22Rv1 (cell line): ENCODE data around the gene STYK1.
"Not testable (repeated sequence)": the region's sequence is repeated elsewhere in the genome, so short reads cannot be mapped to it uniquely, and the experiment has no call there.

Experiments
- H3K27ac ChIP-seq: fragments of 450-650 bp; 2 replicates; pipeline ENCODE4 v1.5.1; 2017
- ZFX ChIP-seq: fragments of 450-650 bp; IDR thresholded peaks from 2 replicates; pipeline ENCODE4 v1.6.1; 2017; ENCODE audit warnings: antibody characterized with exemption, borderline replicate concordance
- TF ChIP-seq, protein P1 (sequence below): fragments of 450-650 bp; IDR thresholded peaks from 2 replicates; pipeline ENCODE4 v1.5.1; 2017; ENCODE audit warnings: mild to moderate bottlenecking

STYK1 gene

DNA sequence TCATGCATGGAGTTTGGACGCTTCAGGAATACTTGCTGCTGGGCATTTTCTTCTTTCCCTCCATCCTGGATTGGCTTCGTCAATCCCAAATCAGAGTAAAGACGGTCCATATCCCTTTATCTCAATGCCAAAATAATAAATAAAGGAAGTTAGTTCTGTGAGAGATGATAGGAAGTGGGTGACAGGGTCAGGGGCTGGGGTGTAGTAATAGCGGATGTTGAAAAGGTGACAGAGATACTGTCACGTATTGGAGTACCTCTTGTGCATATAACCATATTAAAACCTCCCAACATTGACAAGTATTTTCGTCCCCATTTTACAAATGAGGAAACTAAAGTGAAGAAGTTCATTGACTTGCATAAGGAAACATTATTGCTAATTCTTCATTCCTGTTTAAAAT is 72.9 kb downstream of the STYK1 start:
- H3K27ac ChIP-seq: no peak overlapping the region
- TF ChIP-seq, protein P1, sequence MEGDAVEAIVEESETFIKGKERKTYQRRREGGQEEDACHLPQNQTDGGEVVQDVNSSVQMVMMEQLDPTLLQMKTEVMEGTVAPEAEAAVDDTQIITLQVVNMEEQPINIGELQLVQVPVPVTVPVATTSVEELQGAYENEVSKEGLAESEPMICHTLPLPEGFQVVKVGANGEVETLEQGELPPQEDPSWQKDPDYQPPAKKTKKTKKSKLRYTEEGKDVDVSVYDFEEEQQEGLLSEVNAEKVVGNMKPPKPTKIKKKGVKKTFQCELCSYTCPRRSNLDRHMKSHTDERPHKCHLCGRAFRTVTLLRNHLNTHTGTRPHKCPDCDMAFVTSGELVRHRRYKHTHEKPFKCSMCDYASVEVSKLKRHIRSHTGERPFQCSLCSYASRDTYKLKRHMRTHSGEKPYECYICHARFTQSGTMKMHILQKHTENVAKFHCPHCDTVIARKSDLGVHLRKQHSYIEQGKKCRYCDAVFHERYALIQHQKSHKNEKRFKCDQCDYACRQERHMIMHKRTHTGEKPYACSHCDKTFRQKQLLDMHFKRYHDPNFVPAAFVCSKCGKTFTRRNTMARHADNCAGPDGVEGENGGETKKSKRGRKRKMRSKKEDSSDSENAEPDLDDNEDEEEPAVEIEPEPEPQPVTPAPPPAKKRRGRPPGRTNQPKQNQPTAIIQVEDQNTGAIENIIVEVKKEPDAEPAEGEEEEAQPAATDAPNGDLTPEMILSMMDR: no peak
- no peak for TF ChIP-seq ZFX

DNA sequence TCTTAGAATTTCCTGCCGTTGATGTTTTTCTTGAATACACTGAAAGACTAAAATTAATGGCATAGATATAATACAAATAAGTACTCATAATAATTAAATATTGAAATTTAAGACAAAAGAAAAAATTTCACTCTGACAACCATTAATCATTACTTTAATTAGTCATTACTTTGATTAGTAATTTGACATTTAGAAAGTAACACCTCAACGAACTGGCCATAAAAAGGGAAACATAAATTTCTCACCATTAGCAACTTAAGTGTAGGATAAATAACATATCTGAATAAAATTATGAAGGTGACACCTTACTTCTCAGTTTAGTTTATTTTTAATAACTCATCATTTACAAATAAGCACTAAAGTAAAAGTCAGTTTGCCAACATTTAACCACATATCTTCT is 78.0 kb downstream of the STYK1 start:
- no peak overlapping the region for H3K27ac ChIP-seq
- TF ChIP-seq ZFX: no peak
- TF ChIP-seq, protein P1: no peak

DNA sequence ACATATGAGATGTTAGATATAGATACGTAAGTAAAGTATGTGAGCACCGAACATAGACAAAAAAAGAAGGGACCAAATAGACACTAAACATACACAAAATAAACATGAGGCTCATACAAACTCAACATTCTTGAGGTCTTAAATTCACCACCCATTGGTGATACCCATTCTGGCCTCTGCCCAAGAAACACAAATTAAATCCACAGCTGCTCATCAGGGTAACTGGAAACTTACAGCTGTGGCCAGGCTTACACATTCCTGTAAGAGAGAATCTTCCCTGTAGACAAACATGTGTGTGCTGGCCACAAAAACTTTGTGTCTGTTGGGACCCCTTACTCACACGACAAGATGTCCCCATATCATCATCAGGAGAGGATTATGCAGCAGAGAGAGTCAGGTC is 82.9 kb downstream of the STYK1 start:
- TF ChIP-seq ZFX: no peak
- TF ChIP-seq, protein P1: no peak

DNA sequence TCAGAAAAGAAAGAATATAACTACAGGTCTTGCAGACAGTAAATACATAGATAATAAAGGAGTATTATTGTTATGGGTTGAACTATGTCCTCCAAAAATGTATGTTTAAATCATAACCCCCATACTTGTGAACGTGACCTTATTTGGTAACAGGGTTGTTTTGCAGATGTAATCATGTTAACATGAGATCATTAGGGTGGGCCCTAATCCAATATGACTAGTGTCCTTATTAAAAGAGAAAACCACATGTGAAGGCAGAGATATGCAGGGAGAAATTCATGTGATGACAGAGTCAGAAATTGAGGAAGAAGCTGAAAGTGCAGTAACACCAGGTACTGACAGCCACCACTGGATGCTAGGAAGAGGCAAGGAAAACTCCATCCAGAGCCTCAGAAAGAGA is 89.4 kb downstream of the STYK1 start:
- no peak for TF ChIP-seq ZFX
- TF ChIP-seq, protein P1: no peak
- H3K27ac ChIP-seq: no peak overlapping the region

More for the DNA sequence above, 82.9 kb downstream of the STYK1 start:
- H3K27ac ChIP-seq: no peak overlapping the region

DNA sequence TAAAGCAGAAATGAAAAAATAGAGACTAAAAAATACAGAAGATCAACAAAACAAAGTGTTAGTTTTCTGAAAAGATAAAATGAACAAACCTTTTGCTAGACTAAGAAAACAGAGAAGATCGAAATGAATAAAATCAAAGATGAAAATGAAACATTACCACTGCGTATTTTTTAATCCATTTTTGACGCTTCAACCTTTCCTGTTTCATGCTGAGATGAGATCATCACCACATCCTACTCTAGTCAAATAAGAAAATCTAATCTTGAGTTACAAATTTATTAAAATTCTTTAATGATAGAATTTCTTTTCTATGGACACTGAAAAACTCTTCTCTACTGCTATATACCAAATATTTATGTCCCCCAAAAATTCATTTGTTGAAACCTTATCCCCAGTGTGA is 91.1 kb downstream of the STYK1 start:
- no peak for TF ChIP-seq ZFX
- TF ChIP-seq, protein P1: no peak
- H3K27ac ChIP-seq: no peak overlapping the region

DNA sequence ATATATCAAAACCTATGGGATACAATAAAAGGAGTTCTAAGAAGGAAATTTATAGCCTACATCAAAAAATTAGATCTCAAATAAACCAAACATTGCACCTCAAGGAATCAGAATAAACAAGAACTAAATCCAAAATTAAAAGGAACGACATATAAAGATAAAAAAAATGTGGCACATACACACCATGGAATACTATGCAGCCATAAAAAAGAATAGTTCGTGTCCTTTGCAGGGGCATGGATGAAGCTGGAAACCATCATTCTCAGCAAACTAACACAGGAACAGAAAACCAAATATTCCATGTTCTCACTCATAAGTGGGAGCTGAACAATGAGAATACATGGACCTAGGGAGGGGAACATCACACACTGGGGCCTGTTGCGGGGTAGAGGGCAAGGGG is 91.7 kb downstream of the STYK1 start:
- H3K27ac ChIP-seq: not testable (repeated sequence)

DNA sequence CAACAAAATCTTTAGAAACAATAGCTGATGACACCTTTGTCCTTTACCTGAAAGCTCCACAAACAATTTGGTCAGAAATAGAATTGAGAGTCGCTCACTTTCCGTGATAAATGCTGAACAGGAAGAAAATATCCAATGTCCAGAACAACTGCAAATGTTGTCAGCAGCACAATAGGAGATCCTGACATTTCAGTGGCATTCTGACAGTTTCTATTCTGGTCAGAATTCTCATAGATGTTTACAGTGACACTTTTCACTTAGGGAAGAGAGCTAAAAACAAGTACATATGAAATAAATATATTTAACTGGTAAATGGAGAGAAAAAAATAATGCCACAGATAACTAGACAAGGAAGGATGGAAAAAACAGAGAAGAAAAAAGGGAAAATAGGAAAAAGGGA is 99.5 kb downstream of the STYK1 start:
- H3K27ac ChIP-seq: no peak overlapping the region
- no peak for TF ChIP-seq ZFX
- TF ChIP-seq, protein P1: no peak

DNA sequence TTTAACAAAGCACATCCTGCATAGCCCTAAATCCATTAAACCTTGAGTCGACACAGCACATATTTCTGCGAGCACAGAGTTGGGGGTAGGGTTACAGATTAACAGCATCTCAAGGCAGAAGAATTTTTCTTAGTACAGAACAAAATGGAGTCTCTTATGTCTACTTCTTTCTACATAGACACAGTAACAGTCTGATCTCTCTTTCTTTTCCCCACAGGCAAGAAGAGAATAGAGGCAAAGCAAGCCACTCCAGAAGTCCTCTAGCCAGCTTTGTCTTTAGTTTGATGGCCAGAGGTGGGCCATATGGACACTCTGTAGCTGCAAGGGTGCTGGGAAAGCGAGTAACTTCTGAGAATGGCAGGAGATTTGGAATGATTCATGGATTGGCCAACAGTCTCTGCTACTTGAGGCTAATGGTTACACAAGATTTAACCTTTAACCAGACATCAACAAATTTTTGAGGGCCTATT is 101.8 kb downstream of the STYK1 start:
- H3K27ac ChIP-seq: not testable (repeated sequence)

DNA sequence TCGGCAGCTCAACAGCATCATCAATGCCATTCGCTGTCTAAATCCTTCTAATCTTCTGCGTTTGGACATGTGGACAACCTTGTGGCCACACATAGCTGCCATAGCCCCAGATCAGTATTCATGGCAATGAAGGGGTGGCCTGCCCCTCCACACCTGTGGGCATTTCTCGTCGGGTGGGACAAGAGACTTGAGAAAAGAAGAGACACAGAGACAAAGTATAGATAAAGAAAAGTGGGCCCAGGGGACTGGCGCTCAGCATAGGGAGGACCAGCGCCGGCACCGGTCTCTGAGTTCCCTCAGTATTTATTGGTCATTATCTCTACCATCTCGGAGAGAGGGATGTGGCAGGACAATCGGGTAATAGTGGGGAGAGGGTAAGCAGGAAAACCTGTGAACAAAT is 102.7 kb downstream of the STYK1 start:
- no peak overlapping the region for H3K27ac ChIP-seq
- TF ChIP-seq, protein P1: no peak
- no peak for TF ChIP-seq ZFX
